Stimulated activated CD4-positive, alpha-beta T cell treated with anti-CD3 and anti-CD28 coated beads, TNF-alpha, amount 100 ng/mL, for 4 hours (primary cell): Measurements from ENCODE around the gene SMAD2.
A peak's percentile ranks its signal among the peaks of the same experiment; 100 is the strongest.
"Not testable (repeated sequence)": the region's sequence is repeated elsewhere in the genome, so short reads cannot be mapped to it uniquely, and the experiment has no call there.

ENCODE experiments used
- DNase-seq, 3 experiments: peaks; one replicate each; pipeline ENCODE4 v3.0.0-alpha.2; 2020; ENCODE audit warnings: low read depth in 3 of 3

Gene SMAD2

GRCh38 chr18:47930199-47930930 is at the start of gene SMAD2:
Gene SMAD2, minus strand, starts transcription at chr18:47930659. Its CDS starts 33,903 bp downstream, at chr18:47896756.
- DNase-seq = peak; percentile 45 to 68 (median 57)

GRCh38 chr18:47979611-47980200 is 49.2 kb upstream of the SMAD2 start:
- no peak for DNase-seq

DNA sequence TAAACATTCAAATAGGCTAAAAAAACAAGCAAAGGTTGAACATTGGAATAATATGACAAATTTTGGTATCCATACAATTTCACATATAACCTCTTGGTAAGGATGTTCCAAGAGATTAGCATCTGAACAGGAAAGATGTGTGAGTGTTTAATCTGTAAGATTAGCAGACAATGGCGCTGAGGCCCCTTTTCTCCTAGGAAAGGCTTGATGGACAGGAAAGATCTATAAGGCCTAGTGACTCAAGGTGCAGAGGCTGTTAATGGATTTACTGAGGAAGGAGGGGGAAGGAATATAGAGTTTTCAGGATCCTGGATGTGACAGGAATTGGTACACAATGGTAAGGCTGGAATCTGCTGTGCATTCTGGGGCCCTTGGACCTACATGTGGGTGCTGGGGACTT is 48.1 kb upstream of the SMAD2 start:
- no peak for DNase-seq

- DNase-seq = no peak
These were observed 47.7 kb upstream of the SMAD2 start for GRCh38 chr18:47978141-47978540.

DNA sequence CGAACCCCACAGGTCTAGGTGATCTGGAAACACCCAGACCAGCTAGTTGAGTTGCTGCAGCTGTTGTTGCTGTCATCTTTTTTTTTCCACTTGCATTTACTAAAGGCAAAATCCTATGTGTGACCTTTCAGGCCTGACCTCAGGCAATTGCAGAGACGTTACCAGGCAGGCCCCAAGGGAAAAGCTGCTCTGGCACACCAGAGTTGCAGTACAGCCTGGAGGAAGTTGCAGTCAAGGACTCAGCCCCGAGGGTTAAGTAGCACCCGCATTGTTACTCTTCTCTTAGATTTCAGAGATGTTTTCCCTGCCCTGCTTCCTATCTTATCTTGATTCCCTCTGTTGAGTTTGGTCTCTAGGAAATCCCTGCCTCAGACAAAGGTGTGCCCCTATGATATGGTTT is 45.2 kb upstream of the SMAD2 start:
- no peak for DNase-seq

GRCh38 chr18:47975105-47975504 is 44.6 kb upstream of the SMAD2 start:
- no peak for DNase-seq

GRCh38 chr18:47970664-47971531 is 40.4 kb upstream of the SMAD2 start:
- DNase-seq = no peak

- no peak for DNase-seq
These were observed 39.4 kb upstream of the SMAD2 start for GRCh38 chr18:47969816-47970215.

- no peak for DNase-seq
These were observed 38.3 kb upstream of the SMAD2 start for GRCh38 chr18:47968721-47969120.

DNA sequence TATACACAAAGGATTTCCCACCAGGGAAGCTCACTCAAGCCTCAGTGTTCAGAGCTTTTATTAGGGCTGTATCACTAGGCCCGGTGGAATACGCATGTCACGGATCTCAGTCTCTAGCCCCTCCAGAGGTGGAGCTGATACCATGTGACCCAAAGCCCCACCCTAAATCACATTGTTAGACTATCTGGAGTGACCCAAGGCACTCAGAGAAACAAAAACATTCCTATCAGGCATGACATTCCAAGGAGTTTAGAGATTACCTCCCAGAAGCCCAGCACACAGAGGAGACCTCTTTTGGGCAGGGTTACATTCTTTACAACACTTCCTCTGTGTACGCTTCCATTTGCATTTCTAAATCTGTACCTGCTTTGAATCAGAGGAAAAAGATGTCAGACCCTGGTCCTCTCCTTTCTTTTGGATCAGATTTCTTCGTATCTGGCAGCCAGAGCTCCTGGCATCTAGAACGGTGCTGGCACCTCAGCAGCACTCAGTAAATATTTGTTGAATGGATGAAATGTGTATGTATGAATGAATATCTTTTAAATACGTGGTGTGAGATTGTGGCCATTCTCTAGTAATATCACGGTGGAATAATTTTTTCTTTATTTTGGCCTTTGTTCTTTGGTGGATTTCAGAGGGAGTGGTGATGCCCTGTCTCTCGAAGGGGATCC is 37.7 kb upstream of the SMAD2 start:
- no peak for DNase-seq

- DNase-seq = no peak
These were observed 33.6 kb upstream of the SMAD2 start for GRCh38 chr18:47964053-47964452.

GRCh38 chr18:47961003-47961402 is 30.5 kb upstream of the SMAD2 start:
- not testable (repeated sequence) for DNase-seq

DNA sequence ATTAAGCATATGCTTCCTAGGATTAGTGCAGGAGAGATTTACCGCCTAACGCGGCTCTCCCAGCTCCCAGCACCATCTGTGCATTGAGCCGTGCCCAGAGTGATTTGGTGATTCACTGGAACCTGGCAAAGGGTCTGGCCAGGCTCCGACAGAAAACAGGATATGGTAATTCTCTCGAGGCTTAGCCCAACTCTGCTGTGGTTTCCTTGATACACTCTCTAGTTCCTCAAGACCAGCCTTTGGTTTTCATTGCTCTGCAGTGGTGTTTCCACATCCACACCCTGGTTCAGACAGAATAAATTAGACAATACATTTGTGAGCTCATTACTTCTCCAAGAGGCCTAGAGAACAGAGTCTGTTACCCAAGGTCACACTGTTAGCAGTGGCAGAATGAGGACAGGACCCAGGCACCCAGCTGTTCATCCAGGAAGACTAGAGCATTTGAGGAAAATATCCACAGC is 23.0 kb upstream of the SMAD2 start:
- no peak for DNase-seq

DNA sequence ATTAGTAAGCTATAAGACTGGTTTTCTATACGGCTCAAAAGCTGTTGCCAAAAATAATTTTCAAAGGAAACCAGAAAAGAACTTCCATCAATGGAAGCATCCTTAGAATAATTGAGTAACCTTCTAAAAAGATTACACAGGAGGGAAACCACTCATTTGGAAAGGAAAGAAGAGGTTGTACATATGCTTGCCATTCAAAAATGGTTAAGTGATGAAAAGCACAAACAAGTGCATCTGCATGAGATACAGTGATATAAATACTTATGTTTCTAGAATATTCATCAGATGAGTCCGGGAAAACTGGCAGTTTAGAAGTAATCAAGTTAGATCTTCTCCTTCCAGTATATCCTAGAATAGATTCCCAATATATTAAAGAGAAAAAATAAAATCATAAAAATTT is 20.1 kb upstream of the SMAD2 start:
- DNase-seq = no peak

DNA sequence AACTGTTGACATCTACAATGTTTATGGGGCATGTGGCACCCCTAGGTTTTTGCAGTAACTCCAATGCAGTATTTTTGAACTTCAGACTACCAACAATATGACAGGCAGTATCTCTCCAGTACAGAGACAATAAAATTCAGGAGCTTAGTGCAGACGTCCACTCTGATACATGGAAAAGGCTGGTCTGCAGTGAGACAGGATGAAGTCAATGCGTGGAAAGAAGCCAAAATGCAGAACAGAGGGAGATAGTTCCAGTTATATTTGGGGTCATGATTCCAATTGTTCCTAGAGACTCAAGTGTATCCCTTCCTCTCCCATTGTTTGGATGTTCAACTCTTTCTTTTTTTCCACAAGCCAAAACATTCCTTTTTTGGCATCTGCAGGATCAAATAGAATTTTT is 18.7 kb upstream of the SMAD2 start:
- no peak for DNase-seq

- no peak for DNase-seq
These were observed 16.4 kb upstream of the SMAD2 start for GRCh38 chr18:47946889-47947288.

DNA sequence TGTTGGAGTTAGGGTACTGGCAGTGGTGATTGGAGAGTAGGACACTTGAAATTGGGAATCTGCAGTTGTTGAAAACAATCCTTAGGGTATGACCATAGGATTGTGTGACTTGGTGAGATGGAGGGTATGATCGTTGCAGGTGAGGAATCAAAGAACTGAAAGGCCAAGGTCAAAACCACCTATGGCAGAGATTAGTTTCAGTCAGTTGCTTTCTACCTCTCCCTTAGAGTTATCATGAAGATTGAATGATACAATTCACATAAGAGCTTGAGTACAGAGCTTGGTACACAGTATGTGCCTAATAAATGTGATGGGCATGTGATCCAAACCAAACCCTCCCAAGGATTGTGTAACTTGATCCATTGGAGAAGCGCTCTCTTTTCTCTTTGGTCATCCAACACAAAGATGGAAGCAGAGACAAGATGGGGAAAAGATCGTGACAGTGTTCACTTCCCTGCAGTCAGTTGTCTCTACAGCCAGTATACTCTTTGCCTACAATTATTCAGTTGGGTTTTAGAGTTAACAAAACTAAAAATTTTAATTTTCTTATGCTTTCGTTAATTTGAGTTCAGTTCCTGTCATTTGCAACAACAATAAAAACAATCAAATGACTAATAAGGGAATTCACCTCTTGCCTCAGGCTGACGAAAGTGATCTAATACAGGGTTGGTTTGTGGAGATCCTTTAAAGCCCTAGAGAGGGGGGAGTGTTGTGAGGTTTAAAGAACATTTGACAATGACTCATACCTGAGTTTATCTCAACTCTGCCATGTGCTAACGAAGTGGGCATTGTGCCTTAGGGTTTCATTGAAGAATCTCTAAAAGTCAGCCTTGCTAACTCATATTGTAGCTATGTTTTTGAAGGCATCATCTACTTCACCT is 14.8 kb upstream of the SMAD2 start:
- no peak for DNase-seq

GRCh38 chr18:47936952-47937351 is 6.5 kb upstream of the SMAD2 start:
- no peak for DNase-seq

- no peak for DNase-seq
These were observed 5.0 kb upstream of the SMAD2 start for GRCh38 chr18:47935321-47936055.

DNA sequence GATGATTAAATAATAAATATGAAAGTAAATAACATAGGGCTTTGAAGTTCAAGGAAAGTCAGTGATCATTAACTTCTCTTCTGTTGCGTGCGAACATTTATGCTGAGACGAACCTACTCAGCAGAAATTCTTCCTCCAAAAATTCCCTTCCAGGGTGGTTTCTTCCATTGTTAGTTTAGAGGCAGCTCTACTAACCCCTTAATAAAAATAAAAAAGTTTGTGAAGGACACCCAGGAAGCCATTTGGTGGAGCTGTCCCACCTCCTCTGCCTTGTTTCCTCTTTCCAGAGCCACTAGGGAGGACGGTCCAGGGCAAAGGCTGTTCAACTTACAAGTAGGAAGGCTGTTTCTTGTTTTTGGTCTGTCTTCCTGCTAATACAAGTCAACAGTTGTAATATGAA is 2.1 kb upstream of the SMAD2 start:
- DNase-seq = no peak
